Endometrial microvascular endothelial cells (primary cell): ENCODE measurements around the gene HADHA. TPM values are rescaled to one million over a fixed set of nuclear protein-coding genes. Genes with fewer than 3 reads are reported as not detected.

ENCODE experiments used
- in situ Hi-C: cut with HindIII; loops from 2 replicates; pipeline ENCODE4 v1.10.0; 2017; ENCODE audit warnings: low sequenced_read_pairs, low pct_unique_long_range_greater_than_20kb; ENCODE audit errors: inconsistent ontology term
- total RNA-seq: library from RNA; depleted of rRNA; stranded (reverse); fragments of >200 nt; gene quantifications from one replicate; pipeline ENCODE4 v1.2.3, GENCODE V29; 2015; ENCODE audit errors: inconsistent ontology term

HADHA gene
- total RNA-seq, 1 donor from 2014 or later: 158 TPM

DNA sequence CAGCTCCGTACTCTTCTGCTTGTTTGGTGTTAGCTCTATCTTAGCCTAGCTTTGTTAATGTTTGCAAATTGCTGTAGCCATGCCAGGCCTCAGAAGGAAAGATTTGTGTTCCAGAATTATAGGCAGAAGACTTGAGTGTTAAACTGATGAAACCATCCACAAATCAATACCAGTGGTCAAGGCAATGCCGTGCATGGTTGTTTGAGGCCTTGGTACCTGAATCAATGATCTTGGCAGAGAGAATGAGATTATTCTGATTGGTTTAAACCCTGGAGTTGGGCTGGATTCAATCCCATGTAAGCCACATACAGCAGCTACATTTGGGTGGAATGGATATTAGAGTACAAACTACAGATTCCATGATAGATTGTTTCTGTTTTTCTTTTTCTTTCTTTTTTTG is 5.2 kb upstream of the HADHA start:
- in situ Hi-C loops: no loop called here

DNA sequence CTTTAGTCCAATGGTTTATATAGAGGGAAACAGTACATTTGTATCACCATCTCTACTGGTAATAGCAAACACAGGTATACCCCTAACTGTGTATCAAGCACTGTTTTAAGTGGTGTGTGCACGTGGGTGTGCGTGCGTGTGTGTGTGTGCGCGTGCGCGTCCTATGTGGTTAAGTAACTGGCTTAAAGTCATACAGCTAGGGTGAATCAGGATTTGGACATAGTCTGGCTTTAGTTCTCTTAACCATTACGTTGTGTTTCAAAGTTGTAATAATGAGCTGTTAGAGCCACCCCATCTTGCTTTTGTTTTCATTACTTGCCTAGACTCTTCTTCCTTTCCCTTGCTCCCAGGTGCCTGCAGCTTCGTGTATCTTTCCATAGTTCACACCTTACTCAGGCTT is 2.4 kb upstream of the HADHA start:
- in situ Hi-C loops: no loop called here

DNA sequence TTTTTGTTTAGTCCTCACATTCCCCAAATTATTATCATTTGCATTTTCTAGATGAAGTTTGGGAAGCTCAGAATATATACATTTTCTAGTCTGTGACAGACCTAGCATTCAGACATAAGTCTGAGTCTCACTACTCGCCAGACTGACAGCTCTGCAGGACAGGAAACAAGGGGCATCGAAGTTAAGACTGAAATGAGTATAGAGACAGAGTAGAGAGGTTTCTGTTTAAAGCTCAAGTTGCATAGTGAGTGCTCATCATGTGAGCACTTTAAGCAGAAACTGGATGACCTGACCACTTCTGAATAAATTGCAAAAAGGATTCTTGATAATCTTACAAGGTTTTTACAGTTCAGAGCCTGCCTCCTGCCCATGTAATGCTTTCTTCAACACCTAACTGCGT is 1.4 kb upstream of the HADHA start:
- in situ Hi-C loops: no loop called here

DNA sequence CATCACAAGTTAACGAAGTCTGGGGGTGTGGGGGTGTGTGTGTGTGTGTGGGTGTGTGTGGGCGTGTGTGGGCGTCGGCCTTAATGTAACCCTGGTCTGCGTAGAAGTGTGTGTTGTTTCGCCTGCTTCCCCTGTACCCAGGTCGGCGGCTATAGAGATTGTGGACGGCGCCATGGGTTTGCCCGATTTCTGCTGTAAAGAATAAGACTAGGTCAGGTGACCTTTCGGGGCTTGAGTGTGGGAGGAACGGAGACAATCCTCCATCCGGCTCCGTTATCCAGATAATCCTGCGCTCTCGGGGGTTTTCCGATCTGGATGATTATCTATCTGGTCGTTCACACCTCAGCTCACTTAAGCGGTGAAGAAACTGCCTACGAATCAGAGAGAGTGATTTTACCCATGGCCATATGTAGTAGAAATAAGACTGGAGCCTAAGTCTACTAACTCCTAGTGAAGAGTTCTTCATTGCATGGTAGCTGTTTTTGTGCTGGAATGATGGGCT is 850 bp upstream of the HADHA start:
- in situ Hi-C loops: no loop called here

DNA sequence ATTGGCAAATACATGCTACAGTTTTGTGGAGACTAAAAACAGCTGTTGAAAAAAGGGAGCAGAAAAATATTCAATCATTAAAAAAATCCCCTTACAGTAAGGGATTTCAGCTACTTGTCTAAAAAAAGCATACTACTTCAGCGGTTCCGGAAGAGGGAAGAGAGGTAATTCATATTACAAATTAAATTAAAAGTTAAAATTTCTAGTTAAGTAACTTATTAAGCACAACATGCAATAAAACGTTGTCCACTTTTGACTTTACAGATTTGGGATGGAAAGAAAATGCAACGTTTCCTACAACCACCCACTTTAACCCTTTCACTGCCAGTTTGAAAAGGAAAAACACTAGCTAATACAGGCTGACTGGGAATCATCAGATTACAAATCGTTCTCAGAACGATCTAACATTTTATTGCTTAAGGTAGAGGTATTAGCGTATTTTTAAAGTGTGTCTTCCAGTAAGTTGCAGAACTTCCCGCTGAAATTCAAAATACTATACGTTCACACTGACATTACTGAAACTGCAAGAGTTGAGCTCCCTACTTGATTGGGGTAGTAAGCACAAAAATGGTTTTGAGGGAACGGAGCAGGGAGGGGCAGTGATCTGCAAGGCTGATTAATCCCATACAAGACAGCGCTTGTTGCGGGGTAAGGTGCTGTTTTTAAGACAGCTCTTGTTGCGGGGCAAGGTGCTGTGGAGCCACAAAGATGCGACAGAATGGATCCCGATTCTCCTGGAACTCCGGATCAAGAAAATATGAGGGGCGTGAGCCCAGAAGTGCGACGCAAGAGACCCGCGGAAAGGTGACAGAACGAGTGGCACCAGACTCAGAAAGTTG is 743 bp downstream of the HADHA start:
- in situ Hi-C loops: no loop called here

DNA sequence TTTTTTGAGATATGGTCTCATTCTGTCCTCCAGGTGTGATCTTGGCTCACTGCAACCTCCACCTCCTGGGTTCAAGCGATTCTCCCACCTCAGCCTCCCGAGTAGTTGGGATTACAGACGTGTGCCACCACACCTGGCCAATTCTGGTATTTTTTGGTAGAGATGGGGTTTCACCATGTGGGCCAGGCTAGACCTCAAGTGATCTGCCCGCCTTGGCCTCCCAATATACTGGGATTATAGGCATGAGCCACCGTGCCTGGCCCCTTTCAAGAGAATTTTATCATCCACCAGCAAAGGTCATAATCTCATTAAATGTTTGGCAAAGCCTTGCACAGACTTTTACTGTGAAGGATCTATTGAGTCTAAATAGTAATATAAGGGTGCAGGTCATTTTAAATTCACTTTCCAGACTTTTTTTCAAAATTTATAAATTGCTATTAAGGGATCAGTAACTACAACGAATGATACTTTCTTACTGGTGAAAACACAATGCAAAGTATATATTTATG is 2.5 kb downstream of the HADHA start:
- in situ Hi-C loops: no loop called here

DNA sequence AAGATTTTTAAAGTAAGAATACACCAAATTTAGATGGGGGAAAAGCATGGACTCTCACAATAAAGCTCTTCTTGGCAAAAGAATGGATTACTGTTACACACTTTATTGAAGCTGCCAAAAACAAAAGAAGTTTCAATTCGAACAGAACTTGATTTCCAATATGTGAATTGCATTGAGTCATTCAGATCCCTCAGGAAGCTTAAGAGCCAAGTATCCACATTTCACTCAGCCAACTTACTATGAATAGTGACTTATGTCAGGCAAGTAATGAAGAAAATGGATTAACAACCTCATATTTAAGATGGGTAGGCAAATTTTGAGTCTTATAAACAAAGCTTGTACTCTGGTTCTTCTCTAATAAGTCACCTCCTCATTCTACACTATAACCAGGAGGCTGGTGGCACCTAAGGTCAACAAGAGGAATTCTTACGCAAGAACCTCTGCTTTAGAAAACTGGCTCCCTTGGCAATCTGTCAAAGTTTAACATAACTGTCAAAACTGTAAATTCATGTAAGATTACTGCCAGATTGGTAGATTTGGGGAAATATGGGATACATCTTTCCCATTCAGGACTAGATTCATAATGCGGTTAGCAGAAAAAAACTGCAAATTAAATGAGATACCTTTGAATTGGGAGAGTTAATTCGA is 6.0 kb downstream of the HADHA start:
- in situ Hi-C loops: no loop called here

DNA sequence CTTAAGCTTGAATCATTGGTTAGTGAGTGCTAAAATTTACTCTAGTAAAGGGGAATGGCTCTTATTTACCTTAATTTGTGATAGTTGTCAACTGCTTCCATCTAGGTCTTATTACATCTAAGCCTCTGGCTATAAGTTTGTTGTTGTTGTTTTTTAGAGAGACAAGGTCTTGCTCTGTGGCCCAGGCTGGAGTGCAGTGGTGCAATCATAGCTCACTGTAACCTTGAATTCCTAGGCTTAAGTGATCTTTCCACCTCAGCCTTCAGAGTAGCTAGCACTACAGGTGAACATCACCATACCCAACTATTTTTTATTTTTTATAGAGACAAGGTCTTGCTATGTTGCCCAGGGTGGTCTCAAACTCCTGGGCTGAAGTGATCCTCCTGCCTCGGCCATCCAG is 6.6 kb downstream of the HADHA start:
- in situ Hi-C loops: no loop called here

DNA sequence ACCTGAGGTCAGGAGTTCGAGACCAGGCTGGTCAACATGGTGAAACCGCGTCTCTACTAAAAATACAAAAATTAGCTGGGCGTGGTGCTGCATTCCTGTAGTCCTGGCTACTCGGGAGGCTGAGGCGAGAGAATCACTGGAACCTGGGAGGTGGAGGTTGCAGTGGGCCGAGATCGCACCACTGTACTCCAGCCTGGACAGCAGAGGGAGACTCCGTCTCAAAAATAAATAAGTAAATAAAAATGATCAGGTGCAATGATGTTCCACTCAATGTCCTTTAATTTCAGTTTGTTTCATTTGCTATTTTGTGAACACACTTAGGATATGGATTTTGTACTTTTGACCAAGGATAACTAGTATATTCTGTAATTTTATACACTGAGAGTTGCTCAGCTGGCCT is 9.3 kb downstream of the HADHA start:
- in situ Hi-C loops: no loop called here

DNA sequence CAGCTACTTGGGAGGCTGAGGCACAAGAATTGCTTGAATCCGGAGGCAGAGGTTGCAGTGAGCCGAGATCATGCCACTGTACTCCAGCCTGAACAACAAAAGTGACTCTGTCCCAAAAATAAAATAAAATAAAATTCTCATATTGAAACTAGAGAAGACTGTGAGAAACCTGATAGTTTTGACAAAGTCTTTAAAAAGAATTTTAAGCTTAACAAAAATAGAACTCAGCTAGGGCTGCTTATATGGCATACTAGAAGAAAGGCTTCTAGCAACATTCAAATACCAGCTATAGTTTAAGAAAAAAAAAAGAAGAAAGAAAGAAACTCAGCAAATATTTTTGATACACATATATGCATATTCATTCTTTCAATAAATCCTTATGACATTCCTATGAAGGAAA is 13.6 kb downstream of the HADHA start:
- in situ Hi-C loops: no loop called here

DNA sequence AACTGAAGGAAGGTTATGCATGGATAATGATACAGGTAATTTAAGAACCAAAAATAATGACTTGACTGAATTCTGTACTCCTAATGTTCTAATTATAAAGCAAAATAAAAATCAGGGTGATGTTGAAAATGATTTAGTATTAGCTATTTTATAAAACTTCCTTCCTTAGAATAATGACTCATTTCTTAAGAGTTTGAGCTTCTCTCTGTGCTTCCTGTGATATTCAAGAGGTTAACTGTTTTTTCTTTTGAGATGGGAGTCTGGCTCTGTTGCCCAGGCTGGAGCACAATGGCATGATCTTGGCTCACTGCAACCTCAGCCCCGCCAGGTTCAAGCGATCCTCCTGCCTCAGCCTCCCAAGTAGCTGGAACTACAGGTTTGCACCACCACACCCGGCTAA is 14.8 kb downstream of the HADHA start:
- in situ Hi-C loops: no loop called here

DNA sequence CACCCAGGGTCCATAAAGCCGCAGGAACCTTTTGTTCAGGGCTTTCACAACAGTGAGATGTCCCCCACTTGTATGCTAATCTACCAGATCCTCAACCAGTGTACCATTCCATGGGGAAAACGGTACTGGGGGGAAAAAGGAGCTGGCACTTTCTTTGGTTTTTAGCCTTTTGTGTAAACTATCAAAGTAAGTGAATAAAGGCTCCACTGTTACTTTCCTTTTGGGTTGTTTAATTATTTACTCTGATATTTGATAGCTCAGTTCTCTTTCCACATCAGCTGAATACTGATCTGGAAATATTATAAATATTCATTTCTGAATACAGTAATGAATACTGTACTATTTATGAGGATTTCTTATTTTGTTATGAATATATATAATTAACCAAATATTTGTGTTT is 20.3 kb downstream of the HADHA start:
- in situ Hi-C loops: no loop called here

DNA sequence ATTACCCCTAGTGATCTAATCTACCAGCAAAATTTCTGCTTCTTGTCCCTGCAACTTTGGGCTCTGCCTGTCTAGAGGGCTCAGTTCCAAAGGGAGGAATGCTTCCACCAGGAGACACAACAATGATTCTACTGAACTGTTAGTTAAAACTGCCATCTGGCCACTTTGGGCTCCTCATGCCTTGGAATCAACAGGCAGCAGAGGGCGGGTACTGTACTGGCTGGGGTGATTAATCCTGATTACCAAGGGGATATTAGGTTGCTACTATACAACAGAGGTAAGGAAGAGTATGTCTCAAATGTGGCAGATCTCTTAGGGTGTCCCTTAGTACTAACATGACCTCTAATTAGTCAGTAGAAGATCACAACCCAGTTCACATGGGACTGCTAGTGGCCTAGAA is 21.4 kb downstream of the HADHA start:
- in situ Hi-C loops: no loop called here

DNA sequence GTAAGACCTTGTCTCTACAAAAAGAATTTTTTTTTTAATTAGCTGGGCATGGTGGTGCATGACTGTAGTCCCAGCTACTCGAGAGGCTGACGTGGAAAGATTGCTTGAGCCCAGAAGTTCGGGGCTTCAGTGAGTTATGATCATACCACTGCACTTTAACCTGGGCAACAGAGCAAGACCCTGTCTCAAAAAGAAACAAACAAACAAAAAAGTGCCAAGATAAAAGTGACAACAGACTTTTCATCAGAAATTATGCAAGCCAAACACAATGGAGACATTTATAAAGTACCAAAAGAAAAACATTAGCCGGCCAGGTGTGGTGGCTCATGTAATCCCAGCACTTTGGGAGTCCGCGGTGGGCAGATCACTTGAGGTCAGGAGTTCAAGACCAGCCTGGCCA is 26.7 kb downstream of the HADHA start:
- in situ Hi-C loops: no loop called here

DNA sequence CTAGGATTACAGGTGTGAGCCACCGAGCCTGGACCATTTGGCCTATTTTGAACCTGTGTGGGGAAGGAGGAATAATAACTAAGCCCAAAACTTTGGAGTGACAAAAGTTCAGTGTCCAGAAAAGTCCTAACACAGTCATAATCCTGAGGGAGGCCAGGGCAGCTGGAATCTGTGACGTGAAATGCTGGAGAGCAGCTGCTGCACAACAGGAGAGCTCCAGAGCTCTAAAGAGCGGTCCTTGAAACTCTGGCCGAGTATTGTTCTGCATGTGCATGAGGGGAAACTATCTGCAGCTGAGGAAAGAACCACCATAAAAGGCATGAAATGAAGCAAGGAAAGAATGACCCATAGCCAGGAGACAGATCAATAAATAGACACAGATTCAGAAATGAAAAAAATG is 27.8 kb downstream of the HADHA start:
- in situ Hi-C loops: no loop called here

DNA sequence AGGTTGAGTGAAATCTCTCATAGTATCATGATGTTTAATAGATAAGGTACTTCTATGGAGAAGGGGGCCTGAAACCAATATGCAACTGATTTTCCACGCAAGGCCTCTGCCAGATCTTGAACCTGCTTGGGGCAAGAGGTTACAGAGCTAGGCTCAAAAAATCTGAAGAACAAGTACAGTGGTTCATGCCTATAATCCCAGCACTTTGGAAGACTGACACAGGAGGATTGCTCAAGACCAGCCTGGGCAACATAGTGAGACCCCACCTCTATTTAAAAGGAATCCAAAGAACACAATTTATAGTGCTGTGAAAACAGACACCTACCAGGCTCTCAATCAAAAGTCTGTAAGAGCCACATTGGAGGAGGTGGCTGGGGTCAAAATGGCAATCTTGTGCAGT is 28.6 kb downstream of the HADHA start:
- in situ Hi-C loops: no loop called here

DNA sequence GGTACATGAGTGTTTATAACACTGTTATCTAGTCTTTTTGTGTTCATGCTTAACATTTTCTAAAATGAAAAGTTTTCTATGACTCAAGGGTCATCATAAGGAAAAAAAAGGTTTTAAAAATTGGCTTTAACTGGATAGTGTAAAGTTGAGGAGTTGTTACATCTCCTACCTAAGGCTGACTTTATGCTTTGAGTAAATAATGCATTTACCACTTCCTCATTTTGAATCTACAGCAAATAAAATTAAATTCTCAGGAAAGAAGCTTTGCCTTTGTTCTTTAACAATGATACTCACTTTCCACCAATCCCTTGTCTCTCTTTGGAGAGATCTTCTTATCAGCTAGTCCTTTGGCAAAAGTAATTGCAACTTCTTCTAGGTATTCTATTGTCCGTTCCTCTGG is 29.7 kb downstream of the HADHA start:
- in situ Hi-C loops: no loop called here

DNA sequence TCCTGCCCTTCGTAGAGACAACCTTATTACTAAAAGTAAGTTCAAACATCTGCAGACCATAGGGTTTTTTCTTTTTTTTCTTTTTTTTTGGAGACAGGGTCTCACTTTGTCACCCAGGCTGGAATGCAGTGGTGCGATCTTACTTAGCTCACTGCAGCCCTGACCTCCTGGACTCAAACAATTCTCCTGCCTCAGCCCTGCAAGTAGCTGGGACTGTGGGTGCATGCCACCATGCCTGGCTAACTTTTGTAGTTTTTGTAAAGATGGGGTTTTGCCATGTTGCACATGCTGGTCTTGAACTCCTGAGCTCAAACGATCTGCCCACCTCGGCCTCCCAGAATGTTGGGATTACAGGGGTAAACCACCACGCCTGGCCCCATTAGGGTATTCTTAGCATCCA is 32.4 kb downstream of the HADHA start:
- in situ Hi-C loops: no loop called here

DNA sequence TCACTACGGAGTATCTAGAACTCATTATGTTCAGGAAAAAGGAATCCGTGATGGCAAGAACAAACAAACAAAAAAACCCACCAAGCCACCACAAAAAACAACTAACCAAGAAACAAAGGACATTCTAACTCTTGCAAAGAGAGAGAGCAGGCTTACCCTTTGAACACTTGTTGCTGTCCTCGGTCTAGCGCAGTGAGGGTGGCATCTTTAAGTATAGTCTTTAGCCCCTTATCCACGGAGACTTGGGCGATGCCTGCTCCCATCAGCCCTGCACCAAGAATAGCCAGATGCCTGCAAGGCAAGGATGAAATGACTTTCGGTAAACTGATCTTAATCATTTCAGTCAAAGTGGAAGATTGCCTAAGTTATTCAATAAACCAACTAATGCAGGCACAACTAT is 40.5 kb downstream of the HADHA start:
- in situ Hi-C loops: no loop called here

DNA sequence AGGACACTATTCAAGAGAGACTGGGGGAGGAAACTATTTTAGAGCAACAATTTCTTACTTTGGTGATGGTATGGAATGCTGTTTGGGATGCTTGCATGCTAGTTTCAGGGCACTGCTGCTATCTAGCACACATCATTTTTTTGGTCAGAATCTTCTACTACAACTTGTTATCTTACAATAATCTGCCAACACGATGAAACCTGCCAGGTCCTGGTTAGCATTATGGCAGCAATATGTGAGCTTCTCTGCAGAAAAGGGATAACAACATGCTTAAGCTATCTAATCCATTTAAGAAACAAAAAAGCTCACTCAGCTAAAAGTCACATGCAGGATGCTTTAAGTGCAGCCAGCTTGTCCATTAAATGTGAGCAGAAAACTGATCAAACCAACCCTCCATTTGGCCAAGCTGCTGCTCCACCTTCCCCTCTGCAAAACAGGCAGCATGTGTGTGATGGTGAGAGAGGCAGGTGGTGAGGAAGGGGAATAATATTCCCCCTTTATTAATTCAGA is 41.4 kb downstream of the HADHA start:
- in situ Hi-C loops: no loop called here
